PC-3 (cell line): ENCODE measurements around the gene PAM16. TPM values are rescaled to one million over a fixed set of nuclear protein-coding genes. Genes with fewer than 3 reads are reported as not detected.

Experiments
- ATAC-seq: fragments of 200-7000 bp; cut with Tn5 transposase; 2 replicates; pipeline ENCODE4 v1.9.1; 2020; ENCODE audit warnings: mild to moderate bottlenecking, moderate library complexity
- BruUV-seq: library from RNA; stranded (reverse); fragments of 400-500 nt; replicated peaks from 2 replicates; lab custom pipeline; 2021; lab: Mats Ljungman, UMichigan
- CTCF ChIA-PET: fragments of 300-600 bp; sonication (Branson Sonifier 250); formaldehyde crosslinking; loops from one replicate; lab custom pipeline; 2022; ENCODE audit warnings: antibody characterized with exemption; lab: Charles Lee
- POLR2A ChIA-PET: fragments of 300-600 bp; sonication (Branson Sonifier 250); formaldehyde crosslinking; loops from one replicate; lab custom pipeline; 2022; ENCODE audit warnings: antibody characterized with exemption; ENCODE audit not compliant: unreplicated experiment; lab: Charles Lee
- DNase-seq: peaks from one replicate; pipeline ENCODE4 v3.0.0-alpha.2; 2015
- H2AFZ ChIP-seq: fragments of 300-600 bp; sonication (generic); 2 replicates; pipeline ENCODE4 v1.6.0; 2016; ENCODE audit warnings: antibody characterized with exemption, low read length
- H3F3A ChIP-seq: fragments of 300-600 bp; sonication (generic); one replicate; pipeline ENCODE4 v1.6.0; 2017; ENCODE audit warnings: antibody characterized with exemption, low read length, control low read depth, mild to moderate bottlenecking; ENCODE audit not compliant: unreplicated experiment
- H3K27ac ChIP-seq: fragments of 300-600 bp; sonication (generic); 2 replicates; pipeline ENCODE4 v1.5.1; 2016; ENCODE audit warnings: mild to moderate bottlenecking, low read length
- H3K27me3 ChIP-seq: fragments of 300-600 bp; sonication (generic); 2 replicates; pipeline ENCODE4 v1.6.1; 2016; ENCODE audit warnings: low read length, mixed read lengths
- H3K36me3 ChIP-seq: fragments of 300-600 bp; sonication (generic); 2 replicates; pipeline ENCODE4 v1.6.1; 2016; ENCODE audit warnings: low read depth, mixed run types, low read length, mixed read lengths
- H3K4me1 ChIP-seq: fragments of 300-600 bp; sonication (generic); 2 replicates; pipeline ENCODE4 v1.5.1; 2016; ENCODE audit warnings: low read length; ENCODE audit not compliant: insufficient read depth
- H3K4me2 ChIP-seq: fragments of 300-600 bp; sonication (generic); 2 replicates; pipeline ENCODE4 v1.6.0; 2016; ENCODE audit warnings: low read length
- H3K4me3 ChIP-seq: fragments of 300-600 bp; sonication (generic); 2 replicates; pipeline ENCODE4 v1.5.1; 2016; ENCODE audit warnings: mild to moderate bottlenecking, low read length, mixed read lengths
- H3K79me2 ChIP-seq: fragments of 300-600 bp; sonication (generic); 2 replicates; pipeline ENCODE4 v1.6.1; 2017; ENCODE audit warnings: low read length, mixed read lengths
- H3K9ac ChIP-seq: fragments of 300-600 bp; sonication (generic); 2 replicates; pipeline ENCODE4 v1.6.0; 2016; ENCODE audit warnings: mild to moderate bottlenecking, low read length
- H3K9me2 ChIP-seq: fragments of 300-600 bp; sonication (generic); replicated peaks from 2 replicates; pipeline ENCODE4 v1.6.1; 2016; ENCODE audit warnings: mixed run types, low read length, mixed read lengths
- H3K9me3 ChIP-seq: fragments of 300-600 bp; sonication (generic); 2 replicates; pipeline ENCODE4 v1.6.1; 2016; ENCODE audit warnings: low read length, mixed read lengths
- H4K20me1 ChIP-seq: fragments of 300-600 bp; sonication (generic); 2 replicates; pipeline ENCODE4 v1.6.1; 2016; ENCODE audit warnings: low read length, mixed read lengths
- CTCF ChIP-seq: fragments of 300-600 bp; sonication (generic); conservative IDR thresholded peaks from 2 replicates; pipeline ENCODE4 v1.5.1; 2017; ENCODE audit warnings: antibody characterized with exemption, low read depth, mild to moderate bottlenecking, low read length
- EZH2 ChIP-seq: fragments of 300-600 bp; sonication (generic); IDR thresholded peaks from one replicate; pipeline ENCODE4 v1.6.1; 2017; ENCODE audit warnings: antibody characterized with exemption, mild to moderate bottlenecking, low read length; ENCODE audit not compliant: unreplicated experiment
- EZH2phosphoT487 ChIP-seq: fragments of 300-600 bp; sonication (generic); IDR thresholded peaks from 2 replicates; pipeline ENCODE4 v1.6.1; 2018; ENCODE audit warnings: mild to moderate bottlenecking, antibody characterized with exemption, low read length, borderline replicate concordance
- intact Hi-C: fragments of 100-400 bp; cut with micrococcal nuclease; formaldehyde crosslinking; loops from 2 replicates; pipeline ENCODE4 v1.9.0; 2023
- total RNA-seq: library from RNA; depleted of rRNA; stranded (reverse); fragments of >200 nt; gene quantifications from 2 replicates; pipeline ENCODE4 v1.2.3, GENCODE V29; 2014

Gene PAM16
- total RNA-seq, 1 experiment from 2014 or later: 95.5 TPM

GRCh38 chr16:4339909-4340308, 11.2 kb downstream of the PAM16 start:
- CTCF ChIA-PET: no interaction called here
- Histone ChIP-seq H3K9me3 (no peaks in the 10 kb centered on the region), H3K4me3 (no peak overlapping the region), H3F3A (no peaks in the 10 kb centered on the region), H3K9me2 (no peaks in the 10 kb centered on the region), H3K4me1 (no peaks in the 10 kb centered on the region), H3K27me3 (no peaks in the 10 kb centered on the region), H3K4me2 (no peak overlapping the region), H4K20me1 (no peaks in the 10 kb centered on the region), H3K27ac (no peak overlapping the region), H3K9ac (no peak overlapping the region), H2AFZ (no peak overlapping the region), H3K79me2 (peaks cover 17% of the 10 kb centered on the region), H3K36me3 (no peaks in the 10 kb centered on the region)
- no peak for DNase-seq
- TF ChIP-seq CTCF (no peak), EZH2 (no peak), EZH2phosphoT487 (no peak)
- no peak for ATAC-seq
- BruUV-seq: no TSS peak
- intact Hi-C loops: no loop called here
- POLR2A ChIA-PET: no interaction called here

- ChIA-PET POLR2A (no interaction called here), CTCF (no interaction called here)
- no peaks in the 10 kb centered on the region for H3K4me1 ChIP-seq
- peaks cover 16% of the 10 kb centered on the region for H3K79me2 ChIP-seq
- no peak overlapping the region for H3K27ac ChIP-seq
- no peak for TF ChIP-seq EZH2
- no peak for TF ChIP-seq EZH2phosphoT487
- no peak for TF ChIP-seq CTCF
- H3F3A ChIP-seq: no peaks in the 10 kb centered on the region
- H3K36me3 ChIP-seq: no peaks in the 10 kb centered on the region
- H3K9me3 ChIP-seq: no peaks in the 10 kb centered on the region
- H3K9me2 ChIP-seq: no peaks in the 10 kb centered on the region
- no peak overlapping the region for H3K9ac ChIP-seq
- no peak for DNase-seq
- no peak overlapping the region for H2AFZ ChIP-seq
- H4K20me1 ChIP-seq: no peaks in the 10 kb centered on the region
- H3K27me3 ChIP-seq: no peaks in the 10 kb centered on the region
- no peak for ATAC-seq
- no peak overlapping the region for H3K4me2 ChIP-seq
- BruUV-seq: no TSS peak
- intact Hi-C loops: no loop called here
- no peak overlapping the region for H3K4me3 ChIP-seq
Observed at GRCh38 chr16:4339455-4339854, 11.7 kb downstream of the PAM16 start.

- Histone ChIP-seq H3K9me3 (no peaks in the 10 kb centered on the region), H3K36me3 (no peaks in the 10 kb centered on the region), H3K27me3 (no peaks in the 10 kb centered on the region), H3K9ac (no peak overlapping the region), H3F3A (no peaks in the 10 kb centered on the region), H3K9me2 (no peaks in the 10 kb centered on the region), H3K79me2 (peaks cover 10% of the 10 kb centered on the region), H3K27ac (no peak overlapping the region), H3K4me2 (no peak overlapping the region), H4K20me1 (no peaks in the 10 kb centered on the region), H3K4me3 (no peak overlapping the region), H3K4me1 (no peaks in the 10 kb centered on the region), H2AFZ (no peak overlapping the region)
- TF ChIP-seq EZH2 (no peak), CTCF (no peak), EZH2phosphoT487 (no peak)
- ATAC-seq (no peak), DNase-seq (no peak)
- intact Hi-C loops: no loop called here
- BruUV-seq: no TSS peak
- ChIA-PET POLR2A (no interaction called here), CTCF (no interaction called here)
Observed at GRCh38 chr16:4338712-4339299, 12.3 kb downstream of the PAM16 start.
